Neuronal stem cell (in vitro differentiated cells): ENCODE measurements around the gene SUSD3.

ENCODE experiments used
- DNase-seq: peaks from one replicate; pipeline ENCODE4 v3.0.0-alpha.2; 2013; ENCODE audit warnings: low spot score
- H2AFZ ChIP-seq: one replicate; pipeline ENCODE4 v1.6.1; 2013; ENCODE audit warnings: mild to moderate bottlenecking, low read length, inconsistent platforms
- H2AK5ac ChIP-seq: 2 replicates; pipeline ENCODE4 v1.6.1; 2013; ENCODE audit warnings: low read depth, mild to moderate bottlenecking, inconsistent platforms, low read length, moderate library complexity, mixed read lengths
- H2BK120ac ChIP-seq: 2 replicates; pipeline ENCODE4 v1.6.1; 2013; ENCODE audit warnings: low read depth, mild to moderate bottlenecking, inconsistent platforms, low read length, moderate library complexity, mixed read lengths
- H2BK12ac ChIP-seq: one replicate; pipeline ENCODE4 v1.6.1; 2013; ENCODE audit warnings: low read length, inconsistent platforms
- H2BK15ac ChIP-seq: 2 replicates; pipeline ENCODE4 v1.6.1; 2013; ENCODE audit warnings: mild to moderate bottlenecking, low read length, inconsistent platforms, mixed read lengths
- H2BK5ac ChIP-seq: one replicate; pipeline ENCODE4 v1.6.1; 2013; ENCODE audit warnings: inconsistent platforms, mild to moderate bottlenecking, low read length, moderate library complexity
- H3K14ac ChIP-seq: one replicate; pipeline ENCODE4 v1.6.1; 2013; ENCODE audit warnings: low read length, inconsistent platforms
- H3K18ac ChIP-seq: 2 replicates; pipeline ENCODE4 v1.6.1; 2013; ENCODE audit warnings: low read length, inconsistent platforms
- H3K23ac ChIP-seq: 2 replicates; pipeline ENCODE4 v1.6.1; 2013; ENCODE audit warnings: low read depth, mild to moderate bottlenecking, mixed read lengths, low read length, inconsistent platforms; ENCODE audit not compliant: poor library complexity
- H3K27ac ChIP-seq: replicated peaks from 3 replicates; pipeline ENCODE4 v1.5.1; 2013; ENCODE audit warnings: low read length, inconsistent platforms
- H3K27me3 ChIP-seq, 3 experiments: 2 replicates each; pipeline ENCODE4 v1.6.1; 2013; ENCODE audit warnings: low read length in 3 of 3, mild to moderate bottlenecking in 2 of 3, inconsistent platforms in 1 of 3, low read depth in 1 of 3, mixed read lengths in 1 of 3, moderate library complexity in 1 of 3; ENCODE audit not compliant: control insufficient read depth in 3 of 3, insufficient read depth in 3 of 3
- H3K36me3 ChIP-seq, 2 donors: replicated peaks in 1 of 2; 2 replicates each; pipeline ENCODE4 v1.6.1; 2013; ENCODE audit warnings: low read length in 2 of 2; ENCODE audit not compliant: control insufficient read depth in 2 of 2, insufficient read depth in 2 of 2
- H3K4ac ChIP-seq: 2 replicates; pipeline ENCODE4 v1.6.1; 2013; ENCODE audit warnings: inconsistent platforms, mild to moderate bottlenecking, low read length, moderate library complexity
- H3K4me1 ChIP-seq, 2 donors: 1 replicate in 1 of 2; 2 replicates in 1 of 2; pipeline ENCODE4 v1.6.1; 2013; ENCODE audit warnings: low read length in 2 of 2, low read depth in 1 of 2; ENCODE audit not compliant: control insufficient read depth in 2 of 2, insufficient read depth in 1 of 2
- H3K4me2 ChIP-seq: one replicate; pipeline ENCODE4 v1.6.1; 2013; ENCODE audit warnings: mild to moderate bottlenecking, low read length, inconsistent platforms; ENCODE audit not compliant: insufficient read depth, poor library complexity, severe bottlenecking
- H3K4me3 ChIP-seq, 2 donors: 2 replicates each; pipeline ENCODE4 v1.5.1; 2013; ENCODE audit warnings: low read length in 2 of 2, mild to moderate bottlenecking in 2 of 2, inconsistent platforms in 1 of 2, moderate library complexity in 1 of 2
- H3K79me1 ChIP-seq: one replicate; pipeline ENCODE4 v1.6.1; 2013; ENCODE audit warnings: low read depth, mild to moderate bottlenecking, inconsistent platforms, low read length, moderate library complexity
- H3K9ac ChIP-seq: one replicate; pipeline ENCODE4 v1.6.1; 2013; ENCODE audit warnings: mild to moderate bottlenecking, low read depth, low read length, inconsistent platforms; ENCODE audit not compliant: poor library complexity
- H3K9me3 ChIP-seq, 2 donors: replicated peaks in 1 of 2; 2 replicates each; pipeline versions ENCODE3 to v1.6.1; 2013; ENCODE audit warnings: low read length in 2 of 2, mild to moderate bottlenecking in 2 of 2, inconsistent platforms in 1 of 2, low read depth in 1 of 2, mixed read lengths in 1 of 2, moderate library complexity in 1 of 2; ENCODE audit not compliant: control insufficient read depth in 2 of 2, insufficient read depth in 1 of 2
- H4K8ac ChIP-seq: one replicate; pipeline ENCODE4 v1.6.1; 2013; ENCODE audit warnings: low read depth, mild to moderate bottlenecking, inconsistent platforms, low read length, moderate library complexity
- H4K91ac ChIP-seq: one replicate; pipeline ENCODE4 v1.6.1; 2013; ENCODE audit warnings: low read length, low read depth, mild to moderate bottlenecking, inconsistent platforms; ENCODE audit not compliant: poor library complexity
- WGBS, 2 donors: extraction: QIAGEN DNeasy Blood & Tissue Kit; methylation state at CpG; one replicate each; pipeline ENCODE4 v1.1.7; 2013; ENCODE audit warnings: missing lambda C conversion rate in 2 of 2, mixed read lengths in 1 of 2; ENCODE audit not compliant: insufficient read length in 2 of 2, insufficient replicate concordance in 1 of 2; ENCODE audit errors: extremely low coverage in 2 of 2; 5-methylcytosine and 5-hydroxymethylcytosine counted together

Gene SUSD3

DNA sequence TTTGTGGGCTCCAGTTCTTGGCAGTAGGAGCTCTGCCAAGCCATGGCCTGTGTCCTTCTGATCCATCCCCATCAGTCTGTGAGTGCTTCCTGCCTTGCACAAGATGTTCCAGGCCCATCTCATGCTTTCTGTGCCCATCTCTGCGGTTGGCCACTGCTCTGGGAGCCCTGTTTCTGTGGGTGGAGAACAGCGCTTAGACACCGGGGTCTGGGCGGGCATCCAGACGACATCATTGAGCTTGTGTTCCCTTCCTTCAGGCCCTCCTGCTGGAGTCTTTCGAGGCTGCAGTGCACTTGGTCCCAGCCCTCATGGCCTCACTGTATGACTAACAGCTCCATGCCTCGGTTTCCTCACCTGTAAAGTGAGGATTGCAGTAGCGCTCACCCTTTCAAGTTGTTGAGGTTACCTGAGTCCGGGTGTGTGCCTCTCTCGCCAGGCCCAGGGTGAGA, 22.6 kb downstream of the SUSD3 start:
- no peaks in the 10 kb centered on the region for H3K4me1 ChIP-seq
- no peak for DNase-seq

DNA sequence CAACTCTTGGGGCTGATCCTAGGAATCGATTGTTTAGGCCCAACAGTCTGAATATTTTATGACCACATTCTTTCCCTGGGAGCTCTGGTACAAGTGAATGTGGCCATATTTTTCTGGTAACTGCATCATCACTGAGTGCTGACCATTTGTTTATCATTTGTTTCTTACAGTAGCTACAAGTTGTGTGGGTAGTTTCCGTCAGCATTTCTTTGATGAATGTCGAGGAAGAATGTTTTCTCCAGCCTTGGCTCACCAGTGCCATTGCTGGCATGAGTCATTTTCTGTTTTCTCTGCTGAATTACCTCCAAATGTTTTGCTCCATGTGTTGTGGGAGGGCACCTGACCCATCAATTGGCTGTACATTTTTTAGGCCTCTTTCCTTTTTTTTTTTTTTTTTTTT, 23.4 kb downstream of the SUSD3 start:
- H3K27me3 ChIP-seq = no peaks in the 10 kb centered on the region
- H4K8ac ChIP-seq = no peak overlapping the region
- no peak overlapping the region for H3K4ac ChIP-seq
- no peak overlapping the region for H3K4me3 ChIP-seq
- H3K23ac ChIP-seq = no peak overlapping the region
- no peak overlapping the region for H3K9ac ChIP-seq
- H3K4me1 ChIP-seq = no peaks in the 10 kb centered on the region
- H2AK5ac ChIP-seq = no peak overlapping the region
- H2BK15ac ChIP-seq = no peak overlapping the region
- H3K27ac ChIP-seq = no peak overlapping the region
- H3K14ac ChIP-seq = no peak overlapping the region
- H3K36me3 ChIP-seq = no peaks in the 10 kb centered on the region
- no peaks in the 10 kb centered on the region for H3K9me3 ChIP-seq
- H2BK5ac ChIP-seq = no peak overlapping the region
- no peak overlapping the region for H3K4me2 ChIP-seq
- no peak overlapping the region for H4K91ac ChIP-seq
- no peak for DNase-seq
- H2BK12ac ChIP-seq = no peak overlapping the region
- no peak overlapping the region for H2BK120ac ChIP-seq
- no peak overlapping the region for H3K18ac ChIP-seq
- H3K79me1 ChIP-seq = no peaks in the 10 kb centered on the region
- WGBS, 2 donors = no CpG with 5 or more reads among the region's 3 CpGs
- no peak overlapping the region for H2AFZ ChIP-seq

More for the DNA sequence above, 22.6 kb downstream of the SUSD3 start:
- no peak overlapping the region for H2AFZ ChIP-seq
- H3K9ac ChIP-seq = peak overlapping the region; percentile 53
- no peak overlapping the region for H2BK120ac ChIP-seq
- no peak overlapping the region for H3K4me2 ChIP-seq
- H3K14ac ChIP-seq = peak overlapping the region; percentile 26
- H4K91ac ChIP-seq = no peak overlapping the region
- no peaks in the 10 kb centered on the region for H3K27me3 ChIP-seq
- no peak overlapping the region for H3K27ac ChIP-seq
- peak overlapping the region; percentile 28 for H2BK15ac ChIP-seq
- no peak overlapping the region for H4K8ac ChIP-seq
- WGBS, 2 donors = no CpG with 5 or more reads among the region's 10 CpGs
- H2BK12ac ChIP-seq = peak overlapping the region; percentile 14
- H3K79me1 ChIP-seq = no peaks in the 10 kb centered on the region
- H3K23ac ChIP-seq = peak overlapping the region; percentile 47
- no peaks in the 10 kb centered on the region for H3K36me3 ChIP-seq
- H3K18ac ChIP-seq = no peak overlapping the region
- no peaks in the 10 kb centered on the region for H3K9me3 ChIP-seq
- no peak overlapping the region for H2AK5ac ChIP-seq
- no peak overlapping the region for H2BK5ac ChIP-seq
- H3K4me3 ChIP-seq = no peak overlapping the region
- no peak overlapping the region for H3K4ac ChIP-seq

DNA sequence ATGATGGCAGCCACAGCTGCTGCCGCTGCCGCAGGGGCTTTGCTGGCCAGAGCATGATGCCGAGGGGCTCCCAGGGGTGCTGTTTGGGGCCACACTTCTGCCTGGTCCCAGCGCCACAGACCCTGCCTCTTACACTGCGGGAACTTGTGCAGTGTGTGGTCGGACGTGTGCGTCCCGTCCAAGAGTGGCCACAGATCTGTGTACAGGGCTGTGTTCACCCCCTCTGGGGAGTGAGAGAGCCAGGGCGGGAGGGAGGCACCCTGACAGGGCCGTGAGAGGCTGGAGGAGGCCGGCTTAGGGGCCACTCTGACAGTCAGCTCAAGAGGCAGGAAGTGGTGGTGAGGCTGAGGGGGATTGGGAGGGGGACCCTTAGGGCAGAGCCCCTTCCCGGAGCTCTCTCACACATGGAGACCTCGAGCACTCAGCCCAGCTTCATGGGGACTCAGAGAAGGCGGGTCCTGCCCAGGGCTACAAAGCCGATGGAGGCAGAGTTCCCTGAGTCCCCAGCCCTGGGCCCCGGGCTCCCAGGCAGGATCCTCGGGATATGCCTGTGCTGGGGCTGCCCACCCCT, 24.4 kb downstream of the SUSD3 start:
- no peak overlapping the region for H3K4ac ChIP-seq
- H3K14ac ChIP-seq = no peak overlapping the region
- H3K9me3 ChIP-seq = no peaks in the 10 kb centered on the region
- no peaks in the 10 kb centered on the region for H3K27me3 ChIP-seq
- H2AFZ ChIP-seq = peak overlapping the region; percentile 88
- no peaks in the 10 kb centered on the region for H3K79me1 ChIP-seq
- H3K36me3 ChIP-seq = no peaks in the 10 kb centered on the region
- H4K8ac ChIP-seq = no peak overlapping the region
- no peak overlapping the region for H3K4me2 ChIP-seq
- no peak overlapping the region for H3K27ac ChIP-seq
- no peak overlapping the region for H4K91ac ChIP-seq
- WGBS, 2 donors = no CpG with 5 or more reads among the region's 18 CpGs
- H3K4me1 ChIP-seq = no peaks in the 10 kb centered on the region
- H2BK5ac ChIP-seq = no peak overlapping the region
- DNase-seq = no peak
- no peak overlapping the region for H3K4me3 ChIP-seq
- H2AK5ac ChIP-seq = no peak overlapping the region
- no peak overlapping the region for H2BK12ac ChIP-seq
- no peak overlapping the region for H3K23ac ChIP-seq
- no peak overlapping the region for H3K9ac ChIP-seq
- H3K18ac ChIP-seq = peak overlapping the region; percentile 31
- peak overlapping the region; percentile 3 for H2BK15ac ChIP-seq
- H2BK120ac ChIP-seq = no peak overlapping the region

DNA sequence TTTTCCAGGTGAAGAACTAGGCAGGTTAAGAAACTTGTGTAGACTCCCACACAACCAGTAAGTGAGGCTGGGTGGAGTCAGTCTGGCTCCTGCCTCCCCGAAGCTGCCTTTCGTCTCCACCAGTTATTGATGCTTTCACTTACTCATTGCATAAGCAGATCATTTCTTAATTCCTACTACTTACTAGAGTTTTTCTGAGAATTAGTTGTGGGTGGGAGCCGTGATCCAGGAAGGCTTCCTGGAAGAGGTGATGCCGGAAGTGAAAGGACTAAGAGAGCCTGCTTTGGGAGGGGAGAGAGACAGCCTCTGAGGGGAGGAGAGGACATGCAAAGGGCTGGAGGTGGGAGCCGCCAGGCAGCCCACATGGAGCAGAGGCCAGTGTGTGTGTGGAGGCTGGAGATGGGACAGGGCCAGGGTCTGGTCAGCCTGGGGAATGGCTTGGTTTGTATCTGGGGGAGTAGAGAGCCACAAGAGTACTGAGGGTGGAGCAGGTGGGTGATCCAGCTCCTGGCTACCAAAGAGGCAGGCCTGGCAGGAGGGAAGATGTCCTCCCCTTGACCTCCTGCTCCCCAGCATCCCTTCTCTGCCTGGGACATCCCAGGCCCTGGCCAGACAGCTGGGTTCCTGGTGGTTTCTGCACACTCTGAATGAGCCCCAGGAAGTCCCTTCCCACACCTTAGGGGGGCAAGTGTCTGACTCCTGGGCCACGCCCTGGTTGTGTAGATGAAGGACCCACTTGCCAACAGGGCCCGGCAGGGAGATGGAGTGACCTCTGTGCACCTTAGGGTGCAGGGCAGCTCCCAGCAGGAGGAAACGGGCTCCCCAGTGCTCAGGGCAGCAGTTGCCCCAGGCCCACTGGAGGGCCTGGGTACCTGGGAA, 25.3 kb downstream of the SUSD3 start:
- H3K4me1 ChIP-seq = no peaks in the 10 kb centered on the region
- H2AK5ac ChIP-seq = peak overlapping the region; percentile 60
- no peak overlapping the region for H4K8ac ChIP-seq
- H3K27ac ChIP-seq = no peak overlapping the region
- H3K27me3 ChIP-seq = no peaks in the 10 kb centered on the region
- peak overlapping the region; percentile 5 for H4K91ac ChIP-seq
- peaks cover 0 to 1% of the 10 kb centered on the region in 2 donors for H3K9me3 ChIP-seq
- H2BK5ac ChIP-seq = no peak overlapping the region
- H3K36me3 ChIP-seq = no peaks in the 10 kb centered on the region
- no peak overlapping the region for H3K4me3 ChIP-seq
- no peak overlapping the region for H2BK12ac ChIP-seq
- H3K14ac ChIP-seq = no peak overlapping the region
- no peaks in the 10 kb centered on the region for H3K79me1 ChIP-seq
- H2BK15ac ChIP-seq = peak overlapping the region; percentile 52
- peak overlapping the region; percentile 67 for H3K18ac ChIP-seq
- no CpG with 5 or more reads among the region's 8 CpGs for WGBS, 2 donors
- no peak overlapping the region for H2BK120ac ChIP-seq
- no peak for DNase-seq
- H2AFZ ChIP-seq = no peak overlapping the region
- no peak overlapping the region for H3K4ac ChIP-seq
- no peak overlapping the region for H3K4me2 ChIP-seq
- no peak overlapping the region for H3K23ac ChIP-seq
- H3K9ac ChIP-seq = no peak overlapping the region
